T-helper 17 cell (primary cell): ENCODE results near the gene PTGER3. TPM values are rescaled to one million over a fixed set of nuclear protein-coding genes. Genes with fewer than 3 reads are reported as not detected.

Experiments used
- ATAC-seq: fragments of 150-1000 bp; cut with Tn5 transposase; 2 replicates; pipeline ENCODE4 v1.10.0; 2021; ENCODE audit warnings: mild to moderate bottlenecking, moderate library complexity
- DNase-seq, 3 donors: peaks; one replicate each; pipeline versions ENCODE4 v3.0.0 to v3.0.0-alpha.2; 2020 to 2021
- H3K9me3 ChIP-seq: one replicate; pipeline ENCODE4 v1.7.0; 2013; ENCODE audit warnings: low read length, mild to moderate bottlenecking; ENCODE audit not compliant: control insufficient read depth, poor library complexity, severe bottlenecking
- H3K27ac Mint-ChIP-seq: one replicate; pipeline ENCODE4 v1.8.0; 2022; ENCODE audit warnings: mild to moderate bottlenecking, moderate library complexity, mixed read lengths
- H3K27me3 Mint-ChIP-seq: one replicate; pipeline ENCODE4 v1.8.0; 2022; ENCODE audit warnings: mixed read lengths
- H3K36me3 Mint-ChIP-seq: one replicate; pipeline ENCODE4 v1.8.0; 2022; ENCODE audit warnings: low read depth, mixed read lengths
- H3K4me1 Mint-ChIP-seq: one replicate; pipeline ENCODE4 v1.8.0; 2022; ENCODE audit warnings: mild to moderate bottlenecking, mixed read lengths
- H3K4me3 Mint-ChIP-seq: one replicate; pipeline ENCODE4 v1.8.0; 2022; ENCODE audit warnings: mild to moderate bottlenecking, moderate library complexity, mixed read lengths
- total RNA-seq, 4 donors: library from RNA in 2 of 4; stranded (reverse) in 2 of 4; gene quantifications; one replicate each; pipeline ENCODE4 v1.2.3 and lab custom pipeline; 2022 to 2026

The PTGER3 gene
- total RNA-seq, 2 donors from 2014 or later = 0.10 to 0.86 TPM

GRCh38 chr1:70980361-70980760 lies 67.3 kb downstream of the PTGER3 start:
- H3K27ac Mint-ChIP-seq = no peak overlapping the region
- peaks cover 44% of the 10 kb centered on the region for H3K27me3 Mint-ChIP-seq
- no peaks in the 10 kb centered on the region for H3K4me1 Mint-ChIP-seq
- ATAC-seq (no peak), DNase-seq (no peak)
- H3K9me3 ChIP-seq = no peaks in the 10 kb centered on the region
- no peaks in the 10 kb centered on the region for H3K36me3 Mint-ChIP-seq
- no peak overlapping the region for H3K4me3 Mint-ChIP-seq

GRCh38 chr1:70979881-70980280 lies 67.7 kb downstream of the PTGER3 start:
- Mint-ChIP-seq H3K4me1 (no peaks in the 10 kb centered on the region), H3K27me3 (peaks cover 42% of the 10 kb centered on the region), H3K36me3 (no peaks in the 10 kb centered on the region), H3K4me3 (no peak overlapping the region), H3K27ac (no peak overlapping the region)
- DNase-seq = no peak
- no peaks in the 10 kb centered on the region for H3K9me3 ChIP-seq
- no peak for ATAC-seq

DNA sequence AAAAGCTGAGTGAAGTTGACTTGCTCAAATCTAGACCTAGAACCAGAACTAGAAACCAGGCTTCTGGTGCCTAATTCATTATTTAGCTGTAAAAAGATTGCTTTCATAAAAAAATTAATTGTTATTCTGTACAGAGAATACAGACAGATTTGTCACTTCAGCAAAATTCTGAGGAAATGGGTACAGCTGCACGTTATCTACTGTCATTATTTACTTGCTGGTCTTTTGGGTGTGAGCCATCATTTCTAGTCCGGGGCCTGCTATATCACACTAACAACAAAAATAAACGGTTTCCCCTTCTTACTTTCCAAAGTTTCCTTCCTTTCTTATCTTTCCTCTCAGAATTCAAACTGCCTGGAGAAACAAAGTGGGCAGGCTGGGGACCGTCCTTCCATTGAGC lies 68.3 kb downstream of the PTGER3 start:
- no peaks in the 10 kb centered on the region for H3K36me3 Mint-ChIP-seq
- ATAC-seq (no peak), DNase-seq (no peak)
- no peak overlapping the region for H3K27ac Mint-ChIP-seq
- H3K4me1 Mint-ChIP-seq = no peaks in the 10 kb centered on the region
- peaks cover 40% of the 10 kb centered on the region for H3K27me3 Mint-ChIP-seq
- H3K9me3 ChIP-seq = no peaks in the 10 kb centered on the region
- H3K4me3 Mint-ChIP-seq = no peak overlapping the region

DNA sequence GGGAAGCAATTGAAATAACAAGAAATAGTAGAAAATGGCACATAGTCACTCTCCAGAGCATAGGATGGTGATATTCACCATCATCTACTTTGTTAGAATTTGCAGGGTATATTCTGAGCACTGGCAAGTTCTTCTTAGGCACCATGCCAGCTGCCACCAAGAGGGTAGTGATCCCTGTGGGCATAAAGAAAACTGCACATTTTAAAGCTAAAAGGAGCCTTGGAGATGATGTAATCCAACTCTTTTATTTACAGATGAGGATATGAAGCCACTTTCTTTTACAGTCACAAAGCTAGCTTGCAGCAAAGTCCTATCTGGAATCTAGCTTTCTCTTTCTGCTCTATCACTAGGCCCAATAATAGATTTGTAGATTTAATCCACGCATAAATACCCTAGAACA lies 69.0 kb downstream of the PTGER3 start:
- Mint-ChIP-seq H3K36me3 (no peaks in the 10 kb centered on the region), H3K4me3 (no peak overlapping the region), H3K27me3 (peaks cover 38% of the 10 kb centered on the region), H3K4me1 (no peaks in the 10 kb centered on the region), H3K27ac (no peak overlapping the region)
- no peaks in the 10 kb centered on the region for H3K9me3 ChIP-seq
- DNase-seq (no peak), ATAC-seq (no peak)

DNA sequence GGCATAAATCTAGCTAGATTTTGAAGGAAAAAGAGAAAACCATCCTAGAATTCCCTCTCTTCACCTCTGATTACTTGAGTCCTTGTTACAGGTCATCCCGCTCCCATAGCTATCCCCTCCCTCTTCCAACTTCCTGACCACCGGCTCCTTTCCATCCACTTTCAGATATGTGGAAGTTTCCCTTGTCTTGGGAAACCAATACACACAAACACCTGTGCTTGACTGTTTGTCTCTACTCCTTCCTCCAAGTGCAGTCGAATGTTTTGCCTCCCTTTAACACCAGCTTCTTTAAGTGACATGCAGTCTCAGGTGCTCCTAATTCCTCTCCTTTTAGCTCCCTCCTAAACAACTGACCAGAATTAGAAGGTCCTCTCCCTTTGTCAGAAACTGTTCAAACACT lies 70.0 kb downstream of the PTGER3 start:
- ATAC-seq (no peak), DNase-seq (no peak)
- H3K9me3 ChIP-seq = no peaks in the 10 kb centered on the region
- Mint-ChIP-seq H3K4me1 (no peaks in the 10 kb centered on the region), H3K27ac (no peak overlapping the region), H3K27me3 (peaks cover 28% of the 10 kb centered on the region), H3K4me3 (no peak overlapping the region), H3K36me3 (no peaks in the 10 kb centered on the region)

GRCh38 chr1:70977041-70977440 lies 70.6 kb downstream of the PTGER3 start:
- Mint-ChIP-seq H3K27me3 (peaks cover 26% of the 10 kb centered on the region), H3K4me1 (no peaks in the 10 kb centered on the region), H3K27ac (no peak overlapping the region), H3K36me3 (no peaks in the 10 kb centered on the region), H3K4me3 (no peak overlapping the region)
- H3K9me3 ChIP-seq = no peaks in the 10 kb centered on the region
- no peak for DNase-seq
- no peak for ATAC-seq

DNA sequence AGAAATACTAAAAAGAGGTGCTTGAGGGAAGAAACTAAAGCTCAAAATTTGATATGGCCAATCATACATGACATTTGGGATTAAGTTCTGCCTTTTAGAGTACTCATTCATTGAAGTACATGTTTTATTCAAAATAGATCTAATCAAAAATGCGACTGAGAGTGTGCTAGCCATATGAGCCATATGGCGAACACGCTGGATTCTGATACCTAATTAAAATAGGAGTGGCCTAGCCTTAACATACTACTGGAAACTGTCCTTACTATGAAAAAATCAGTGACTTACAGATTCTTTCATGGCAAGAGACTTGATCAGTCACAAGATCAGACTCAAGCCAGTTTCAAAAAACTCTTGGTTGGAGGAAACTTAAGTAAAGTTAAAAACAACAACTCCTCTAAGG lies 73.9 kb downstream of the PTGER3 start:
- no peak overlapping the region for H3K27ac Mint-ChIP-seq
- no peaks in the 10 kb centered on the region for H3K4me1 Mint-ChIP-seq
- no peaks in the 10 kb centered on the region for H3K36me3 Mint-ChIP-seq
- ATAC-seq (no peak), DNase-seq (no peak)
- H3K9me3 ChIP-seq = no peaks in the 10 kb centered on the region
- H3K27me3 Mint-ChIP-seq = peaks cover 28% of the 10 kb centered on the region
- no peak overlapping the region for H3K4me3 Mint-ChIP-seq

DNA sequence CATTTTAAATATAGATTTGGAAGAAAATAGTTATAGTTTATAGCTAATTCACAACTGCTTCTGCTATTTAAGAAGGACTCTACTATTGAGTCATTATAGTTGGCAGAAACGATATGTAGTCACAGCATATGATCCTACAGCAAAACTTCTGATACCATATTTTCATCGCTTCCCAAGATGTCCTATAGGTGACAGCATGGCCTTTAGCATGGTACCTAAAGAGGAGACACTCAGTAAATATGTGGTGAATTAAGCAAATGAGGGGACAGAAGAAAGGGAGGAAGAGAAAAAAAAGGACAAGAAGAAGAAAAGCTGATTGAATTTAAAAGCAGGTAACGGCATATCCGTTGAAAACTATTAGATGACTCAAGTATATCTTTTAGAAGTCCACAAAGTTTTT lies 77.2 kb downstream of the PTGER3 start:
- Mint-ChIP-seq H3K4me3 (no peak overlapping the region), H3K27ac (no peak overlapping the region), H3K36me3 (no peaks in the 10 kb centered on the region), H3K4me1 (no peaks in the 10 kb centered on the region), H3K27me3 (peaks cover 11% of the 10 kb centered on the region)
- H3K9me3 ChIP-seq = no peaks in the 10 kb centered on the region
- DNase-seq (no peak), ATAC-seq (no peak)

DNA sequence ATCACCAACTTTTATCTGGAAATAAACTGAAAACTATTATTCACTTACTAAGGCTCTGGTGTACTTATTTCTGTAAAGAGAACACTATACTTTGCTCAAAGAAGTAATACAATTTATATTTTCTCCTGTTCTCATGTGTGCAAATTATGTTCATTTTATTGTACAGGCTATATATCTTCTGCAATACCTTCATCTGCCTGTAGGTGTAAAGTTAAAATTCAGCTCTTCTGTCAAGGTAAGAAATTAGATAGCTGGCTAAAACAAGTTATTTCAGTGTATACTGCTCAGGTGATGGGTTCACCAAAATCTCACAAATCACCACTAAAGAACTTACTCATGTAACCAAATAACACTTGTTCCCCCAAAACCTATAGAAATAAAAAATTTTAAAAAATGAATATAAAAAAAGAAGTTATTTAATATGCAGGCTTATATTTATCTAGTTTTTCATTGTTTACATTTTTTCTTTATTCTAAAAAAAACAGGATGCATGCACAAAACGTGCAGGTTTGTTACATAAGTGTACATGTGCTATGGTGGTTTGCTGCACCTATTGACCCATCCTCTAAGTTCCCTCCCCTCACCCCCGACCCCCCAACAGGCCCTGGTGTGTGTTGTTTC lies 81.5 kb downstream of the PTGER3 start:
- DNase-seq (no peak), ATAC-seq (no peak)

GRCh38 chr1:70963374-70963773 lies 84.2 kb downstream of the PTGER3 start:
- ATAC-seq (no peak), DNase-seq (no peak)
- no peak overlapping the region for H3K27ac Mint-ChIP-seq
- H3K4me3 Mint-ChIP-seq = no peak overlapping the region
- H3K4me1 Mint-ChIP-seq = no peaks in the 10 kb centered on the region
- peaks cover 8% of the 10 kb centered on the region for H3K27me3 Mint-ChIP-seq
- H3K9me3 ChIP-seq = no peaks in the 10 kb centered on the region
- no peaks in the 10 kb centered on the region for H3K36me3 Mint-ChIP-seq

More for the DNA sequence above, 81.5 kb downstream of the PTGER3 start:
- no peak overlapping the region for H3K27ac Mint-ChIP-seq
- H3K9me3 ChIP-seq = no peaks in the 10 kb centered on the region
- H3K27me3 Mint-ChIP-seq = peaks cover 11% of the 10 kb centered on the region
- H3K36me3 Mint-ChIP-seq = no peaks in the 10 kb centered on the region
- H3K4me3 Mint-ChIP-seq = no peak overlapping the region
- H3K4me1 Mint-ChIP-seq = no peaks in the 10 kb centered on the region

GRCh38 chr1:70961374-70961975 lies 86.1 kb downstream of the PTGER3 start:
- Mint-ChIP-seq H3K4me1 (no peaks in the 10 kb centered on the region), H3K27me3 (peaks cover 4% of the 10 kb centered on the region), H3K4me3 (no peak overlapping the region), H3K27ac (no peak overlapping the region), H3K36me3 (no peaks in the 10 kb centered on the region)
- no peak for DNase-seq
- no peak for ATAC-seq
- no peaks in the 10 kb centered on the region for H3K9me3 ChIP-seq

DNA sequence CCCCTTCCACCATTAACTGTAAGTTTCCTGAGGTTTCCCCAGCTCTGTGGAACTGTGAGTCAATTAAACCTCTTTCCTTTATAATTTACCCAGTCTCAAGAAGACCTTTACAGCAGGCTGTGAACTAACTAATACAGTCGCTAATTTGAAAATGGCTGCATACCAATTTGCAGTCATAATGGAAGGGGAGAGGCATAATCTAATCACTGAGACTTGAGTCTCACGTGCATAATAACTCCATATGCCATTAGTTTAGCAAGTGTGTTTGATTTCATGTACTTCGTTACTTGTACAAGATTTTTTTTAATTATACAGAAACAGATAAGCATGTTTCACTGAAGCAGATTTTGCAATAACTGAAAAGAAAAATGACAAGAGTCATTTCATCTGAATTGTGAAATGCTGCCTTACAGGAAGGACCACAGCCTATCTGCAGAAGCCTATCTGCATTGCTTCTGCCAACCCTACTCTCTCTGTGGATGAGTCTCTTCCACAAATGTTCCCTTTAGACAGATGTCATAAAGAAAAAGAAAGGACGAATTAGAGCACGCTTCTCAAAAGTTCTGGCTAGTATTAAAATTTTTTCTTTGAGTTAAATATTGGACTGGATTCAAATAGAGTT lies 99.1 kb downstream of the PTGER3 start:
- H3K27me3 Mint-ChIP-seq = peaks cover 4% of the 10 kb centered on the region
- no peak overlapping the region for H3K27ac Mint-ChIP-seq
- no peaks in the 10 kb centered on the region for H3K4me1 Mint-ChIP-seq
- no peak for ATAC-seq
- no peak for DNase-seq
- no peak overlapping the region for H3K4me3 Mint-ChIP-seq
- no peaks in the 10 kb centered on the region for H3K36me3 Mint-ChIP-seq
- H3K9me3 ChIP-seq = no peaks in the 10 kb centered on the region

GRCh38 chr1:70947835-70948234 lies 99.8 kb downstream of the PTGER3 start:
- Mint-ChIP-seq H3K4me3 (no peak overlapping the region), H3K27me3 (no peaks in the 10 kb centered on the region), H3K27ac (no peak overlapping the region), H3K4me1 (no peaks in the 10 kb centered on the region), H3K36me3 (no peaks in the 10 kb centered on the region)
- DNase-seq (no peak), ATAC-seq (no peak)
- H3K9me3 ChIP-seq = no peaks in the 10 kb centered on the region

DNA sequence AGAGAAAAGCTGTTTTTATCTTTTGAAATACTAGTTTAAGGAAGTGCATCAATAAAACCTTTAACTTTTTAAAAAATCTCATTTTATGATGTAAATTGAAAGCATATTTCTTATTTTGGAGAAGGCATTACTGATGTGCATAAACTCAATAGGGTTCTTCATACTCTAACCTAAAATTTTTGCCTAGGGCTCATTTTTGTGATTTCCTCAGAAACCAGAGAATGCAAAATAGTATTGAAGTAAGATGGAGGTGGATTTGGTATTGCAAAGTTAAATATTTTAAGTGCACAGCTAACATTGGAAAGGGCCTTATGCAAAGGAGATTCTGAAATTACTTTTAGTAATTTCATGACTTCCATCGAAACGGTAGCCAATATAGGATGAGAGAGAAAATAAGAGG lies 101.9 kb downstream of the PTGER3 start:
- H3K9me3 ChIP-seq = no peaks in the 10 kb centered on the region
- H3K36me3 Mint-ChIP-seq = no peaks in the 10 kb centered on the region
- ATAC-seq = no peak
- H3K27me3 Mint-ChIP-seq = no peaks in the 10 kb centered on the region
- H3K27ac Mint-ChIP-seq = no peak overlapping the region
- H3K4me1 Mint-ChIP-seq = no peaks in the 10 kb centered on the region
- DNase-seq = no peak
- H3K4me3 Mint-ChIP-seq = no peak overlapping the region
